GM19468 (cell line): ENCODE data around the gene PGM2.

ENCODE experiments used
- ATAC-seq: cut with Tn5 transposase; IDR thresholded peaks from one replicate; pipeline ENCODE4 v1.9.1; 2021; ENCODE audit warnings: mild to moderate bottlenecking, moderate library complexity, moderate number of reproducible peaks; ENCODE audit not compliant: unreplicated experiment; ENCODE audit errors: extremely low read depth

The PGM2 gene

GRCh38 chr4:37892641-37893040, 66.2 kb downstream of the PGM2 start:
- no peak for ATAC-seq

- no peak for ATAC-seq
These were observed 66.7 kb downstream of the PGM2 start for GRCh38 chr4:37893164-37893563.

GRCh38 chr4:37895271-37895670, 68.8 kb downstream of the PGM2 start:
- no peak for ATAC-seq

GRCh38 chr4:37896206-37896860, 69.8 kb downstream of the PGM2 start:
- ATAC-seq: no peak

- ATAC-seq: no peak
These were observed 75.7 kb downstream of the PGM2 start for GRCh38 chr4:37902212-37902611.

GRCh38 chr4:37902738-37903693, 76.5 kb downstream of the PGM2 start:
- ATAC-seq: no peak

- ATAC-seq: no peak
These were observed 77.4 kb downstream of the PGM2 start for GRCh38 chr4:37903901-37904300.

- no peak for ATAC-seq
These were observed 78.3 kb downstream of the PGM2 start for GRCh38 chr4:37904824-37905223.

GRCh38 chr4:37905533-37906169, 79.2 kb downstream of the PGM2 start:
- ATAC-seq: no peak

GRCh38 chr4:37908488-37909331, 82.2 kb downstream of the PGM2 start:
- no peak for ATAC-seq

GRCh38 chr4:37909332-37910090, 83.0 kb downstream of the PGM2 start:
- no peak for ATAC-seq

GRCh38 chr4:37910091-37910486, 83.6 kb downstream of the PGM2 start:
- ATAC-seq: no peak
